HUDEP-2 (cell line): Measurements from ENCODE around the gene FABP6.

ENCODE experiments used
- DNase-seq, 76 experiments: peaks; one replicate each; lab custom pipeline; 2025; ENCODE audit not compliant: unreplicated experiment in 76 of 76; lab: John Stamatoyannopoulos, UW

FABP6 gene

DNA sequence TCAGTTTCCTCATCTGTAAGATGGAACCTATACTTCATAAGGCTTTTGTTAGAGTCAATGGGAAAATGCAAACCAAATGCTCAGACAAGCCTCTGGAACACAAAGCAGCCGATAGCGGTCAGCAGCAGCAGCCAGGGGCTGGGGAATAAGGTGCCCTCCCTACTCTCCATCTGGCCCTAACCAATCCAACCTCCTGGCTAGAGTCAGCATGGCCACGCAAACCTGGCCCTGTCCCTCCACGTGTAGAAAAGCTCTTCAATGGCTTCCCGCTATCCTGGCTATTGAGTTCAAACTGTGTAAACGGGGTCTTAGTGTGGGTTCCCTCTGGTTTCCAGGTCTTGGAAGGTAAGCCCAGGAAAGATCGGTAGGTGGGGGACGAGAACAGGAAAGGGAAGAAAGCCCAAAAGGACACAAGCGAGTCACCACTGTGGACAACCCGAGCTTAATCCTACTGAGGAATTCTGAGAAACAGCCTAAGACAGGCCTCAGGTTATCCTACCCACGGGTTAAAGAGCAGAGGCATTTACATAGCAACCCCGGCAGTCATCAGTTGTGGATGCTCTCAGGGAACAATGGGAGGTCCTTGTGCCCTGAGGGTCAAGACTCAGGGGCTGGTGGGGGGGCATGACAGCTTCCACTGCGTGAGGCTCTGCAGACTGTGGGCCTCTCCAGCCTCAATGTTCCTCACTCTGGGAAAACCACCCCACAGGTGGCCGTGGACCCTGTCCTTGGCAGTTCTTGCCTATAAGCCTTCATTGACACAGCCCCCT is 30.9 kb downstream of the FABP6 start:
- DNase-seq, result peak in 4 of 76 experiments; percentile 9 to 32 (median 20)

DNA sequence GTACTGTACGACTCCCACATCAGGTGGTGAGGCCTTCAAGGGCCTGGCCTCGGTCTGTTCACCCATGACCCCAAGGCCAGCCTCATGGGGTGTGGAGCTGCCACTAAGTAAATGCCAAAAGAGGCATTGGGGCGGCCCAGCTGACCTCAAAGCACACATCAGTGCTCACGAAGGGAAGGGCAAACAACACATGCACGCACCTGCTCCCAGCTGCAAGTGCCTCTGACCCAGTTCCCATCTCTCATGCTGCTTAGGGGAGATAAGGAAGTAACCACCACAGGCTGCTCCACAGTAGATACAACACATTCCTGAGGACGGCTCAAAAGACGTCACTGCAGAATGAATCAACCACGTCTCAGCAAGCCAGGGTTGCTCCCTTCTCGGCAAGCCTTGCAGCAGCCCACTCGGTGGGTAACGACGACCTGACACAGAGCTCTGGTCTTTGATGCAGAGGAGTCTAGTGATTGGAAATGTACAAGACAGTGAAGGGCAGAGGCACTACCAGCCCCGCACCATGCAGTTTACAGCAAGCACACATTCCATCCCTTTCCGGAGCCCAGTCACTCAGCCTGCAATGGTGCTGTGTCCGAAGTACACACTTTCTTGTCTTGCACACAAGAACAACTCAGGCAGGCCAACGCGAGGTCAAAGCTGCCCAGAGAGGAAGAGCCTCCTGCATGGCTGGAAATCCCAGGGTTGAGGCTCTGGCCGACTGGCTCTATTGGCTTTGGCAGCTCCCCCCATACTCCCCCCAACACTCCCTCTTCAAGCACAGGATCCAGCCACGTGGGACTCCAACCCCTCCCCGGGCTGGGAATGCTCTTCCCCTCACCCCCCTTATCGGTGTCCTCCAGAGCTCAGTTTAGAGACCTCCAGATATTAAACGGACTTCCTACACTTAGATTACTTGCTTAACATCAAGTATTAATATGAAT is 31.8 kb downstream of the FABP6 start:
- peak; percentile 17 to 95 (median 85) for DNase-seq

DNA sequence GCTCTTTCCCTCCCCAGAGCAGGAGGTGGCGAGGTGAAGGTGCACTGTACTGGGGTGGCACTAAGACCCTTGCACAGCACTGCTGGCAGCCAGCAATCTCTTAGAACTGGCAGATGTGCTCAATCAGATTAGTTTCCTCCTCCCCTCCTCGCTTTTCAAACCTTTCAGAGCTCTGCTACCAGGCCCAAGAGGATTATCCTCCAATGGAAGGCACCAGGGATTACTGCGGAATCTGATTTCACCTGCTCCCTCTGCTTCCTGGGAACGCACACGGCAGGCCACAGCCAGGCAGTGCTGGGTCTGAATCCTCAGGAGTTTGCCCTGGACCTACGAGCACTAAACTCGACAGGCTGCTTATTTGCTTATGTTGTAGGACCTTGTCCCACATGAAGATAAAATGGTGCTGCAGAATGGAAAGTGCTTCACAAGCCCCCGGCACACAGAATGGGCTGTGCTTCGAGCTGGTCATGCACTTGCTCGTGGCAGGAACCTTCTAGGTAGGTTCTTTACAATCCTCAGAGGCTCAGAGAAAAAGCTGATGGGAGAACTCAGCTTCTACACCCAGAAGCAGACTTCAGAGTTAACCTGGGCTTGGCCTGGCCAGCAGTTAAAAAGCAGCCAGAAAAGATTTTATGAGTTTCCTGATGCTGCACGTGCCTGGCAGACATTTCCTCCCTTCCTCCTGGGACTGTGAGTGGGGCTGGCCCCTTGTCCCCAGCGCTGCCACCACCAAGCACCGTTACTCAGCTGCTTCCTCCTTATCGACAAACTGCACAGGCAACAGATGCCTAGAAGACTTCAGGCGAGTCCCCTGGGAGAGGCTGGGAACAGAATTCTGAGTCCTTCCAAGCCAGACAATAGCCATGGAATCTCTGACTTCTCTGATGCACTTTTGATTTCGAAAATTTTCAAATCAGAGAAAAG is 33.1 kb downstream of the FABP6 start:
- peak in 68 of 76 experiments; percentile 18 to 73 (median 45) for DNase-seq

DNA sequence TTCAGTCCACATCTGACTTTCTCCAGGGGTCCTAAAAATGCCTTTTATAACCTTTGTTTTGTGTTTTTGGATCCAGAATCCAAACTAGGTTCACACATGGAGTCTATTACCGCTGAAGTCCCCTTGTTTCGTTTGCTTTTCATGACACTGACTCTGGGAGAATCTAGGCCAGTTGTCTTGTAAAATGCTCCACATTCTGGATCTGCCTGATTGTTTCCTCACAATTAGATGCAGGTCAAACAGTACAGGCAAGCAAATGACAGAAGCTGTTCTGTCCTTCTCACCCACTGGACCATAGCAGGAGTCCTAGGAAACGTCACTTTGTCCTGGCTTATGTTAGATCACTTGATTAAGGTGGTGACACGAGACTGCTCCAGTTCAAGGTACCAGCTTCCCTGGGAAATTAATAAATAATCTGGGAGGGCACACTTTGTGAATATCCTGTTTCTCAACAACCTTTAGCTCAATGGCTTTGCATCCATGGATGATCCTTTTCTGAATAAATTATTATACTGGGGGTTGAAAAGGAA is 34.1 kb downstream of the FABP6 start:
- no peak for DNase-seq

DNA sequence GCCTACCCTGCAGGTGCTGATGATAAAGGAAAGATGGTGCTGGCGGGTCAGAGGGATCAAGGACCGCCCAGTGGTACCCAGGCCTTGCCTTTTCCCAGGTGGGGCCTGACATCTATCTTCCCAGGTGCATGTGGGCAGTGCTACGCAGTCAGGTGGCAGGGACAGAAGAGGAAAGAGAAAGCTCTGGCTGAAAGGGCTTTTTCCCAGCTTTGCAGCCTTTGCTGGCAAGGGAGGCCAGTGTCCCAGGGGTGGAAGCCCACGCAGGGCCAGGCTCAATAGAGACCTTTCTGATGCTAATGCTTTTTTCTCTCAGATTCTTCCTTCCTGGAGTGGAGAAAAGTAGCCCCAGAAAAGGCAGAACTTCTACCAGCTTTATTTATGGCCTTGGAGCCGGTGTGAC is 36.7 kb downstream of the FABP6 start:
- DNase-seq, result no peak

DNA sequence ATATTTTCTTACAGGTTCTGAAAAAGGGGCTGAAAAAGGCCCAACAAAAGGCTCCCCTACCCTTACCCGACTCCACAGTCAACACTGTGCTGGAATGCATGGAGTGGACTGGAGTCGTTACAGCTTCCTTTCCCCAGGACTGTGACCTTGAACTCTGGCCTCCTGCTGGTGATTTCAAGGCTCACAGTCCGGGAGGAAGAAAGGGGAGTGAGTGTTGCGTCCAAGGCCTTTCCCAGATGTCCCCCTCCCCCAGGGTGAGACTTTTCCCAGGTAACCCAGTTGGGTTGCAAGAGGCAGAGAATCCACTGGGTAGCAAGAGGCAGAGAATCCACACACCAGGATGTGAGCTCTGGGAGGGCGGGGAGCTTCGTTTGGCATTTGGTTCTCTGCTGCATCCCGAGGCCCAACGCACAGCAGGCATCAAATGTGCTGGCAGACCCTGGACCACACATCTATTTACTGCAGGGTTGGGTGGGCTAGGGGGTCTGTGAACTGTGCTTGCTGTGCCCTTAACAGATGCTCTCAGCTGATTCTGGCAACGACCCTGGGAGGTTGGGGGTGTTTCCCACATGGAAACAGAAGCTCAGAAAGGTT is 37.5 kb downstream of the FABP6 start:
- DNase-seq, result no peak

DNA sequence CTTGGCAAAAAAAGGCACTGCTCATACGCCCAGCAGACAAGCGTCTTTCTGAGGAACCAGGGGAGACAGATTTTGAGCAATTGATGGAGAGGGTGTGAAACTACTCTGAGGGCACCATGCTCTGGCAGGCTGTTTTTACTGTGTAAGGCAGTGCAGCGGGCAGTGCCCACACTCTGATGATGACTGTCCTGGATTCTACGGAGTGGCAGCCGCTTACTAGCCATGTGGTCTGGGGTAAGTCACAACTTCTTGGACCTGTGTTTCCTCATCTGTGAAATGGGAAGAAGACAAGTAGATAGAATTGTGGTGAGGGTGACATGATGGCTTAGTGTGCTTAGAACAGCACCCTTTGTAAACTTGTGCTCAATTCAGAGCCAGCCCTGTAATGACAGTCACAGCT is 38.8 kb downstream of the FABP6 start:
- no peak for DNase-seq

DNA sequence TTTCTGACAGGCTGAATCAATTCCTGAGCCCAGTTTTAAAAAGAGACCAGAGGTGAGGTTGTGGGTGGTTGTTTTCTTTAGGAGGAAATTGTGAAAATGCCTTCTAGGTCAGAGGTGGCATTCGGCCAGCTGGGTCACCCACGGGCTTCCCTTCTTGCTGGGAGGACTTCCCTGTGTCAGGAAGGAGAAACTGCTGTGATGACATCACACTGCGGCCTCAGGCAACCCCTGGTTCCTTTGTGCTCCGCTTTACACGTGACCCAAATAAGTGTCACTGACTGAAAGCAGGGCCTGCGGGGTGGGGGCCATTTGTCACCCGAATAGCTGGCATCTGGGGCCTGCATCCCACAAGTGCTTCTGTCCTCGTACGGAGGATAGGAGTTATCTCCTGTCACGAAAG is 39.7 kb downstream of the FABP6 start:
- no peak for DNase-seq

DNA sequence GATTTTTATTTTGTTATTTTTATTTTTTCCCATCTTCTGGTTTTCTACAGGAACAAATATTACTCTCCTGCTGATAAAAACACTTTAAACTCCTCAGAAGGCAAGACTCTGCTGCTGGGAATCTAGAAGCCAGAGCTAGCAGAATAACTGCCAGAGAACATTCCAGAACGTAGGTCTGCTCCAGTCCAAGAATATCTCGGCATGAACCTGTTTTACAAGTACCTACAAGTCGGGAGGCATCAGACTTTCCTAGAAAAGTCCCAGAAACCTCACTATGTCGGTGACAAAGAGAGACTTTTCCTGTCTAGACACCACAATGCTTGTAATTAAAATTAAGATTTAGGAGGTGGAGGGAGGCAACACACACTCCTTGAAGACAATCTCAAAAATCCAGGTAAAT is 41.4 kb downstream of the FABP6 start:
- DNase-seq, result no peak

DNA sequence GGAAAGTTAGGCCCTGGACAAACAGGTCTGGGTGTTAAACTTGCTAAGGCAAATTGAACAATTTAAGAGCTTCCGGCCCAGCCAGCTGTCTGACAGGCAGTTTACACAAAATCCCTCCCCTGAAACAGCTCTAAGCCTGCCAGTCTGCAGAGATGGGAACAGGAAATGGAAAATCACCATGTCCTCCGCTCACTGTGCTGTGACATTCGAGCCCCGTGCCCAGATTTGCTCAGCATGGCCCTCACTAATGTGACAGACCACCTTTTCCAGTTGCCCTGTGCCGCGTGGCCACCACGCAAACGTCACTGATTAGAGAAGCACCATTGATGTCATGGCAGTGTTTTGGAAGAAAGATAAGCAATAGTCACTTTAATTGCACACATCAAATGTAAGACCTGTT is 42.1 kb downstream of the FABP6 start:
- no peak for DNase-seq

DNA sequence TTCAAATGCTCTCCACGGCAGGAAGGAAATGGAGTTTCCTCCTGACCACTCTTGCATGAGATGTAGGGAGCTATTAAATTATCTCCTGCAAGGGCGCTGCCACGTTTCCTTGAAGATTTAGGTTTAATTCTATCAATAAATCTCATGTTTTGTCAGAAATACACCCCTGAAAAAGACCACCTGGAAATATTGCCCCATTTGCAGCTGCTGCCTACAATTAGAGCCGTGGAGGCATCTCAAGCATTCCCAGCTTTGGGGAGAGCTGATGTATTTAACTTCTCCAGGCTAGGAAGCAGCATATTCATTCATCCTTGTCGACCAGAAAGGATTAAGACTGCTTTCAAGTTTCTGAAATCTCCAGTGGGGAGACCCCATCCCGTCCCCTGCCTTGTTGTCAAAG is 42.5 kb downstream of the FABP6 start:
- DNase-seq, result no peak

DNA sequence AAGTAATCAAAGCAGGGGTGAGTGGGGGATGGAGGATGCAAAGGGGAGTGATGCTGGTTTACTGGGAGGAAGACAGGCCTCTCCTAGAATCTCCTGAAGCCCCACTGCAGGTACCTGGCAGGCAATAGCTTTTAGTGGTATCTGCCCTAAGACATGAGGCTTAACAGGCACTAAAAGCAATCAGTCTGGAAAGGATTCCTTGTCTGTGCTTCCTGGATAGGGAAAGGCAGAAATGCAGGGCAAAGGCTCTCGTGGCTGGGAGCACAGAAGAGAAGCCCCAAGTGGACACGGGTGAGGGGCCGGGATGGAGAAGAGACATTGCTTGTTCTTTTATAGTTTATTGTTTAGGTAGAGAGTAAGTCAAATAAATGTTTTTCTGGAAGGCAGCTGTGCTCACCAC is 43.0 kb downstream of the FABP6 start:
- DNase-seq, result no peak

DNA sequence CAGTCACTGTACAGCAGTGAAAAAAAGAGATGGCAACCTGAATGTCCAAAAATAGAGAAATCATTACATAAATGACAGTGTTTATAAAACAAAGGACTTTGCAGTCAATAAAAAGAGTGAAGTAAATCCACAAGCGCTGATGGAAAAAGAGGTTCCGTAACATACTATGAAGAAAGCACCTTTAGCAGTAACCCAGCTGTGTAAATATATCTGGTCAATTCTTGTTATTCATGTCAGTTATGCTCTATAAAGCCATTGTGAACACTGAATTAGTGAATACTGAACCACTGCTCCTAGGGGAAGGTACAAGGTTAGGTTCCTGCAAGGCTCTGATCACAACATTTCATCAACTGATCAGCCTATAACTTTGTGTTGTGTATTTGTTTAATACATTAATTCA is 43.6 kb downstream of the FABP6 start:
- DNase-seq, result no peak

DNA sequence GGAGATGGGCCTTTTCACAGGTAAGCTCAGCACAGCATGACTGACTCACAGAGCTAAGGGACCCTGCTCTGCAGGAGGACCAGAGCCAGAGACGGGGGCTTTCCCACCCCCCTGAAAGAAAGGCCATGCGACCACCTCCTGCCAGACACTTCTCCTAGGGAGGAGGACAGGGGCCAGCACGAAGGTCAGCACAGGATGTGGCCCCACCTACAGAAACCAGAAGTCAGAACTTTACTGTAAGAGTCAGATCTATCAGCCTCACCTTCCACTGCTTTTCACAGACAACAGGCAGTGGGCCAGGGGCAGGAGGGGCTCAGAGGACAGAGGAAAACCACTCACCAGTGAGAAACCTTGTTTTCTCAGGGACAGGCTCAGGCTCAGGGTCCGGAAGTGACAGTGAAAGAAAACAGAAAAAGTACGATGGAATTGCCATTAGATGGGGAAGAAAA is 45.2 kb downstream of the FABP6 start:
- DNase-seq, result no peak

DNA sequence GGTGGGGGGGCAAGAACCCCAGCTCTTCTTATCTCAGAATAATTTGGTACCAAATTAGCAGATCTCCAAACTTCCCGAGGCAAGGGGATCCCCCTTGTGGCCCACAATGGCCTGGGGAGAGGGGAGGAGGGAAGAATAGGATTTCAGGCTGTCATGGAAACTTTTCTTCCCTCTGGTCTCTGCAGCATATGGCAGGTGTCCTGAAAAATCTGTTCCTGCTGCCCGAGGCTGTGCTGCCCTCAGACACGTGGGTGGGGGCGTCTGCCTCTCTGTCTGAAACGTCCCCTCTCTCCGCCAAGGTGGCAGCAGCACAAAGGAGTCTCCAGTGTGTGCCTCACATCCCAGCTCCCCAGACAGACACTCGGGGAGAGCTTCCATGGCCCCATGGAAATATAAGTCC is 49.0 kb downstream of the FABP6 start:
- DNase-seq, result no peak

DNA sequence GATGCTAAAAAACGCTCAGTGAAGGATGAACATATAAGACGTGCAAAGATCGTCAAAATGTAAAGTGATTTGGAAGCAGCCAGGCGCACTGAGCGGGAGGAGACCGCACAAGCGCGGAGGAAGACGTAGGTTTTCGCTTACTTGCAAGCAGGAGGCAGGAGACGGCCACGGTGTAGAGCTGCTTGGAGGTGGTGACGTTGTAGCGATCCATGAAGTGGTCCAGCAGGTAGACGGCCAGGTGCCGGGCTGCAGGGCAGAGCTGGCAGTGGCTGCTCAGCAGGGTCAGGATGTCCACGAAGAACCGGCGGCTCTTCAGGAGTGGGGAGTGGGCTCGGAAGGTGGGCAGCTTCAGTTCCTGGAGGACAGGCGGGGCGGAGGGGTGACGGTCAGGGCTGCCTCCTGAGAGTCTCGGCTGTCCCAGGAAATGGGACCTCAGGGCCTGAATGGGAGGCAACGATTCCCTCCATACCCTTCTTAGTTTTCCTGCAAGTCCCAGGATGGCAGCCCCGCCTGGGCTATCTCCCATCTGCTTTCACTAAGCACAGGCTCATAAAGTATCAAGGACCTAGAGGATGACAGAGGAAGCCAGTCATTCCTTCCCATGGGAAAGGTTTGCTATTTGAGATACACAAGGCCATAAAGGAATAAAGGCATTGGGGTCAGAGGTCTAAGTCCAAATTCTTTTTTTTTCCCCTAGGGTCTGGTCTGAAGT is 51.2 kb downstream of the FABP6 start:
- no peak for DNase-seq

DNA sequence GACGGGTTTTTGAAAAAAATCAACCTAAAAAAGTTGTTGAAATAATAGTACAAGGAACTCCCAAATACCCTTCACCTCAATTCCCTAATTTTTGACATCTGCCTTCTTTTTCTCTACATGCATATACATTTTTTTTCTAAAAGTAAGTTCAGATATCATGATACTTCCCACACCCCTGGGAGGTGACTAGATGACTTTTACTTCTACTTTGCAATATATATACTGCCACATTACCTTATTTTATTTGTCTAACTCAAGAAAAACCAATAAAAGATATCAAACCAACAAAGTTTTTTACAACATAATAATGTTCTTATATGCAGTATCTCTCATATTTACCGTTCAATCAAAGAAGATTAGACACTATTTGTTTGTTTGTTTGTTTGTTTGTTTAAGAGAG is 52.0 kb downstream of the FABP6 start:
- no peak for DNase-seq

DNA sequence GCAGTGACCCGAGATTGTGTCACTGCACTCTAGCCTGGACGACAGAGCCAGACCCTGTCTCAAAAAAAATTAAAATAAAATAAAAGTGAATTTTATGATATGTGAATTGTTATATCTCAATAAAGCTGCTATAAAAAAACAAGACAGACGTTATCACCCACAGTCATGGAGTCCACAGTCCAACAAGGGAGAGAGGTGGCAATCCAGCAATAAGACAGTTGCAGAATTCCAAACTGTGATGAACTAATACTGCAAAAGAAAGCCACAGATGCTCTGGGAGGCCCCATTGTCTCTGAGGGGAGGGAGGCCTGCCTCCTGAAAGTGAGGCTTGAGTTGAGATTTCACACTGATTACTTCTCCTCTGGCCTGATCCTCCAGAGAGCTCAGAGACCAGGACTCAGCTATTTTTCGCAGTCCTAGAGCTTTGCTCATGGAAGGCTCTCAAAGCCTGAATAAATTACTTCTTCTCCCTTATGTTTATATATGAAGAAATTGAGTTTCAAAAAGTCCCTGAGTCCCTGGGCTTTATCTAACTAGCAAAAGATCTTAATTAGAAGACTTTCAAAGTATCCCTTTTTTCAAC is 55.1 kb downstream of the FABP6 start:
- no peak for DNase-seq

DNA sequence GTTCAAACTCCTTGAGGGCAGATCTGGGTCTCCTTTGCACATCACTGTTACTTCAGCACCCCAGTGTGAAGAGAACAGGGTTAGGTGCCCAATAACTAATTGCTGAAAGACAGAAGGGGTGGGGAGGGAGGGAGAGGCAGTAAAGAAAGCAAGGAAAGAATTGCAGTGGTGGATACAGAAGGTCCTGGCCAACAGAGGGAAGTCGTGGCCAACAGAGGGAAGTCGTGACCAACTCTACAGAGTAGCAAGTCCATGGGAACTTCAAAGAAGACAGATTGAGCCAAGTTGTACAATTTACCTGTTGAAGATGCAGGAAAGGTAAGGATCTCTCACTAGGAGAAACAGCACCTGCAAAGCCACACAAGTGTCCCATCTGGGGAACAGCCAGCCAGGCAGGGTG is 56.0 kb downstream of the FABP6 start:
- DNase-seq, result no peak
